ENCODE measurements around the gene IFT172.
A peak's percentile ranks its signal among the peaks of the same experiment; 100 is the strongest.
"Not testable (repeated sequence)": the region's sequence is repeated elsewhere in the genome, so short reads cannot be mapped to it uniquely, and the experiment has no call there.

Gene IFT172

DNA sequence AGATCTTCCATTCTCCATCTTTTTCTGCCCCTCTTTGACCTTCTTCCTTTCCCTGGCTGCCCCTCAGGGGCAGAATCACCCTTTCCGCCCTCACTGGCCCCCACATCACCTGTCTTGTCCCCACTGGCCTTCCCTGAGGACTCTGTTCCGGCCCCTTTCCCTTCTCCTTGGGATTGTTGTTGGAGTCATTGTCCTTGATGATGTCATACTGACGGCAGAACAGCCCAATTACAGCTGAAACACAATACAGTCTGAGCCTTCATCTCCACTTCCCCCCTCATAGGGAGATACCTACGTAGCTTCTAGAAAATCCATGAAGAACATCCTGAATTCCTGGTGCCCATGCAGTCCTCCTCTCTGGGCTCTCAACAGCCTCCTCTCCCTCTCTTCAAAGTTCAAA is 3.0 kb upstream of the IFT172 start:
- no peak for DNase-seq

DNA sequence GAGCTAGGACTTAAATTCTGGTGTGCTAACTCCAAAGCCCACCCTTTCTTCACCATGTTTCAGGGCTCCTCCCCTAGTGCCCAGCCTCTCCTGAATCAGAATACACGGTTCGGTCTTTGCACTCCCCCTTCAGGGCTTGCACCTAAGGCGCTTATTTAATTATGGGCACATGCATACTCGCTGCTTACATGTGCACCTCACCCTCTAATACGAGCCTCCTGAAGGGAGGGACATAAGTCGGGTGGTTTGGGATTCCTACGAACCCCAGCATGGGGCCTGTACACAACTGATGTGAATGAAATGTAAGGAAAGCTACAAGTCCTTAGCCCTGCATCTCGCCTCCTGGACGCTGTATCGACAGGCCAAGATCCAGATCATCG is 435 bp downstream of the IFT172 start:
- no peak for DNase-seq

DNA sequence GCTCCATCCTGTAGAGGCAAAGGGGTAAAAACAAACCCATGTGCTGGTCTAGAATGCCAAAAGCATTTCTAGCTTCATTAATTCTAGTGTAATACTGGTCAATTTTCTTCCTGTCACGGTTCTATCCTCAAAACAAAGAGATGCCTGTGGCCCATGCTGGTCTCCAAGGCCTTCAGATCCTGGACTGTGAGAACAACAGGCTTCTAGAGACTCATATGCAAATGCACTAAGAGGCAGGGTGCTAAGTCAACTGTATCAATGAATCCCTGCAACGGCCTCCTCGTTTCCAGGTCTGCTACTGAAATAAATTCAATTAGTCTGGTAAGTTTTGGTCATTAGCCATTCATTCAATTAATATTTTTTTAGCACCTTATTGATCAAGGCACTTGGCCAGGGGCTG is 4.0 kb downstream of the IFT172 start:
- no peak for DNase-seq

DNA sequence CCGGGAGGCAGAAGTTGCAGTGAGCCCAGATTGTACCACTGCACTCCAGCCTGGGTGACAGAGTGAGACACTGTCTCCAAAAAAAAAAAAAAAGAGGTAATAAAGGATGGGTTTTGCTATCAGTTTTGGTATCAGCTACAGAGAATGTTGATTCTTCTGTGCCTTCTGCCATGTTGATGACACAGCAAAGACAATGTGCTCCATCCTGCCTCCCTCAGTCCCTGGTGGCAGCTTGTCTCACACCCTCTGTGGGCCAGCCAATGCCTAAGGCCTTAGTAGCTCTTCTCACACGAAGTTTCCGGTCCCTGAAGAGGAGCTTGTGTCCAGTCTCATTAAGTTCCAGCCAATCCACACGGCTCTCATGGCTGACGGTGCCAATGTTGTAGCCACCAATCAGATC is 17.6 kb downstream of the IFT172 start:
- DNase-seq = no peak

DNA sequence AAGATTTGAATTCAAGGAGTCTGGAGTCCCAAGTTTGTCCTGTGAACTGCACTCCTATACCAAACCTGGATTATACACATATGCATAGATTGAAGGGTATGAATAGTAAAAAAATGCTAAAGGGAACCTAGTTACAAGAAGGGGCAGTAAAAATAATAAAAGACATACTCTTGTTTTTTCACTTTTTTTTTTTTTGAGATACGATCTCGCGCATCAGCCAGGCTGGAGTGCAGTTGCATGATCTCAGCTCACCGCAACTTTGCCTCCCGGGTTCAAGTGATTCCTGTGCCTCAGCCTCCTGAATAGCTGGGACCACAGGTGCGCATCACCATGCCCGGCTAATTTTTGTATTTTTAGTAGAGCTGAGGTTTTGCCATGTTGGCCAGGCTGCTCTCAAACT is 25.1 kb downstream of the IFT172 start:
- DNase-seq = no peak

DNA sequence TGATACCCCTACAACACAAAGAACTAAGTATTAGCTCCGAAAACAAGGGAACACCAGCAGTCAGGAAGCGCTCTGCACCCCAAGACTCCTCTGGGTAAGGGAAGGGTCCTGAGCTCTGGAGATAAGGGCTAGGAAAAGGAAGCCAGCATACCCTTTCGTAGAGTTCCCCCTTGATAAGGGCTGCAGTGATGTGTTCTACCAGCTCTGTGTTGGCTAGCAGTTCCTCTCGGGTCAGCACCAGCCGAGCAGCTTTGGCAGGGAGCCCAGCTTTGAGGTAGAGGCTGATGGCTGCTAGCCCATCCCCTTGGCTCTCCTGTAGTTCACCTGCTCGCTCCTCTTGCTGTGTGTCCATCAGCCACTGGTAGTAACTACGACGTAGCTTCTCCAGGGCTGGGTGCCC is 28.4 kb downstream of the IFT172 start:
- no peak for DNase-seq

DNA sequence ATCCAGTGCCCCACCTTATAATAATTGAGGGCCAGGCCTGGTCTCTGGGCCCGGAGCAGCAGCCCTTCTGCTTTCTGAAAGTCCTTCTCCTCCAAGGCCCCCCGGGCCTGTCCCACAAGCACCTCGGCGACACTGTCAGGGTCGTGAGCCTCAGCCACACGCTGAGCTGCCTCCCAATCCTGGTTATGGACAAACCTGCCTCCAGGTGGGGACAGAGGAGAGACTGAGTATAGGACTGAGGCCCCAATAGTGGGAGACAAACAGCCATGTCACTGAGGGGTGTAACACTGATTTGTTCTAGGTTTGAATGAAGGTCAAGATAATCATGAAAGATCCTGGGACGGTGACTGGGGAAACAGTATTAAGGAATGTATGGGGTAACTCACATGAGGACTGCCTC is 35.6 kb downstream of the IFT172 start:
- DNase-seq = no peak

DNA sequence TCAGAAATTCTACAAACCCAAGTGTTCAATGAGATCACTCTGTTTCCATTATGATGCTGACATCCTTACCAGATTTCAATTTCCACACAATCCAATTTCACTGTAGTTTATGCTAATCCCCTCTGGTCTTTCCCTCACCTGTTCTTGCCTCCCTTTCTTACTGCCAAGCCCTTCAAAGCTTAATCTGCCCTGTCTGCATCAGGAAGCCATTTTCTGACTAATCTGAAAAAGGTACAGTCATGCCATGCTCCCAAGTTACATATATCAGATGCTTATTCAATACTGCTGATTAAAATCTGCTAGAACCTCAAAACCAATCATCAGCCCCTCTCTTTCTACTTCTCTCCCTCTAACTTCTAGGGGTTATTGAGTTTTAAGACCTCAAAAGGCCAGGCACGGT is 38.4 kb downstream of the IFT172 start:
- DNase-seq = no peak

DNA sequence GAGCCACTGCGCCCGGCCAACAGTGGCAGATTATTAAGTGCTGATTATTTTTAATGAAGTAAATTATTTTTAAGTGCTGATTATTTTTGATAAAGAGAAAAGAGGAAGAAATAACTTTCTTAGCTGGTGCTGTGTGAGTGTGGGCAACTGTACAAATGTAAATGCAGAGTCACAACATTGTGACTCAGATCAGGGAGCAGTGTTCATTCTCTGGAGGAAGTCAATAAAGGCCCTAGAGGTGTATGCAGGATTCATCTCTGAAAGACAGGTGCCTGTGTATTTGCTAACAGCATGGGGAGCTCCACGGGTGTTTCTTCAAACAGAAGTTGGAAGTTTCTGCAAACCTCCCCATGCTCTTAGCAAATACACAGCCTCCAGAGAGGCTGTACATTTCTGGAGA is 41.2 kb downstream of the IFT172 start:
- no peak for DNase-seq

DNA sequence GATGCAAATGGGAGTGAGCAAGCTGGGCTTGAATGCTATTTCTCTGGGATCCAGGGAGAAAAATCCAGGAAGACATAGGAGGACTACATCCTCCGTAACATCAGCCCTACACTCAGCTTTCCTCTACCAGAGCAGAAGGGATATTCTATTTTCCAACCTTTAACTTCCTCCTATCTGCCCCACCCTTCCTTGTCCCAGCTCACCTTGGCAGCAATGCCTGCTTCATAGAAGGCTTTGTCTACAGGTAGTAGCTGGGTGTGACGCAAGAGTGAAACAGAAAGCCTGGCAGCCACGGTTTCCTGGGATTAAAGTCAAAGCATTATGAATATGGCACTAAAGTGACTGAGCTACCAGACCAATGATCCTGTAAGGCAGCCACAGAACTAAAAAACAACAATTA is 43.5 kb downstream of the IFT172 start:
- DNase-seq = no peak

DNA sequence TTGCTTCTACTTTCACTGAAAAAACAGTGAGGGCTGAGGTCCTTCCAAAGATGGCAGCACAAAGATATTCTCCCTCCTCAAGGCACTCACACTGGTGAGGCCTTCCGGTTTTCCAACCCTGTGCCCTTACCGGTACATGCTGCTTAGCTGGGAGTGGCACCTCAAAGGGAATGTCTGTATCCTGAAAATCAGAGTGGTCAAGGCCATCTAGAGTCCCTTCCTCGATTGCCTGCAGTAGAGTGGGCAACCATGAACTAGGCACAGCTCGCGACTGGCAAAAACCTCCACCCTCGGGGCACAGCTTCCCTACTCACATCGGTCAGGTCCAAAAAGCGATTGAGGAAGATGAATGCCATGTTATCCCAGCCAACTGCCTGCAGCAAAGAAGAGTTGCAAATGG is 43.9 kb downstream of the IFT172 start:
- no peak for DNase-seq

DNA sequence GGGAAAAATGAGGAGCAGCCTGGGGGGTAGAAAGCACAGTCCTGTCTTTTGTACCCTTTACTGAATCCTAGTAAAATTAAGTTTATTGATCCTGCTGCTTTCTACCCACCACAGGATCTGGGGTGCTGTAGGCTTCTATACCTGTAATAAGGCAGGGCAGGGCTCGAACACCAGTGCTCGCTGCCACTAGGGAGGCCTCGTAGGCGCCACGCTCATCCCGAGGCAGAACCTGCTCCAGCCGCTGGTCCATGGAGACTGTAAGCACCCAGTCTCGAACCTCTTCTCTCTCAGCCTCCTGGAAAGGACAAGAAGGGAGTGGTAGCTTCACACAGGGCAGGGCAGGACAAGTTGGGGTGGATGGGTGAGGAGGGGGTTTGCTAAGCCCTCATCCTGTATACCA is 44.4 kb downstream of the IFT172 start:
- DNase-seq = no peak

DNA sequence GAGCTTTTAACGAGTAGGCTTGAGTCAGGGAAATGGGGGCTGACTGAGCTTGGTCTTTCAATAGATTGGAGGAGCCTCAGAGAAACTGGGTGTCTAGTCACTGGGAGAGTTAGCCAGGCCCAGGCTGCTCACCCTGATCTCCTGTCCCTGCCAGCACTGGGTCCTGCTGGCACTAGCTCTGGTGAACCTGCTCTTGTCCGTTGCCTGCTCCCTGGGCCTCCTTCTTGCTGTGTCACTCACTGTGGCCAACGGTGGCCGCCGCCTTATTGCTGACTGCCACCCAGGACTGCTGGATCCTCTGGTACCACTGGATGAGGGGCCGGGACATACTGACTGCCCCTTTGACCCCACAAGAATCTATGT is 46.6 kb downstream of the IFT172 start:
- DNase-seq = no peak

DNA sequence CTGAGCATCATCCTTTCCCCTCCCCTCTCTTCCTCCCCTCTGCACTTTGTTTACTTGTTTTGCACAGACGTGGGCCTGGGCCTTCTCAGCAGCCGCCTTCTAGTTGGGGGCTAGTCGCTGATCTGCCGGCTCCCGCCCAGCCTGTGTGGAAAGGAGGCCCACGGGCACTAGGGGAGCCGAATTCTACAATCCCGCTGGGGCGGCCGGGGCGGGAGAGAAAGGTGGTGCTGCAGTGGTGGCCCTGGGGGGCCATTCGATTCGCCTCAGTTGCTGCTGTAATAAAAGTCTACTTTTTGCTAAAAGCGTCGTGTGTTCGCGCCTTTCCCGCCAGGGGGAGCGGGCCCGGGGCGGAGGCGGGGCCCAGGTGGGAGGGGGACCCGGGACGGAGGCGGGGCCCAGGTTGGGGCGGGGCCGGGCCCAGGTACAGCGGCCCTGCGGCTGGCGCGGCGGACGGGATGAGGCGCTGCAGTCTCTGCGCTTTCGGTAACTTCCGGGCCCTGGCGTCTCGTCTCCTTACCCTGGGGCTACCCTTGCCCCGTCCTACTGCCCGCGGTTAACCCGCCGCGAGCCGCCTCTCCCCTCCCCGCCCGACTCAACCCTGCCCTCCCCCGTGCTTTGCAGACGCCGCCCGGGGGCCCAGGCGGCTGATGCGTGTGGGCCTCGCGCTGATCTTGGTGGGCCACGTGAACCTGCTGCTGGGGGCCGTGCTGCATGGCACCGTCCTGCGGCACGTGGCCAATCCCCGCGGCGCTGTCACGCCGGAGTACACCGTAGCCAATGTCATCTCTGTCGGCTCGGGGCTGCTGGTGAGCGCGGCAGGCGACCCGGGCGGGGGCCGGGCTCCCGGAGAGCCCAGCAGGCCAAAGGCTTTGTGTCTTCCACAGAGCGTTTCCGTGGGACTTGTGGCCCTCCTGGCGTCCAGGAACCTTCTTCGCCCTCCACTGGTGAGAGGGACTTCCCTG is 47.3 kb downstream of the IFT172 start, which contains the start of gene KRTCAP3:
Gene KRTCAP3 (plus strand): TSS at position 424 of the 962 bp plus-strand sequence. CDS start 32 bp downstream, at position 456.
- no peak for DNase-seq

DNA sequence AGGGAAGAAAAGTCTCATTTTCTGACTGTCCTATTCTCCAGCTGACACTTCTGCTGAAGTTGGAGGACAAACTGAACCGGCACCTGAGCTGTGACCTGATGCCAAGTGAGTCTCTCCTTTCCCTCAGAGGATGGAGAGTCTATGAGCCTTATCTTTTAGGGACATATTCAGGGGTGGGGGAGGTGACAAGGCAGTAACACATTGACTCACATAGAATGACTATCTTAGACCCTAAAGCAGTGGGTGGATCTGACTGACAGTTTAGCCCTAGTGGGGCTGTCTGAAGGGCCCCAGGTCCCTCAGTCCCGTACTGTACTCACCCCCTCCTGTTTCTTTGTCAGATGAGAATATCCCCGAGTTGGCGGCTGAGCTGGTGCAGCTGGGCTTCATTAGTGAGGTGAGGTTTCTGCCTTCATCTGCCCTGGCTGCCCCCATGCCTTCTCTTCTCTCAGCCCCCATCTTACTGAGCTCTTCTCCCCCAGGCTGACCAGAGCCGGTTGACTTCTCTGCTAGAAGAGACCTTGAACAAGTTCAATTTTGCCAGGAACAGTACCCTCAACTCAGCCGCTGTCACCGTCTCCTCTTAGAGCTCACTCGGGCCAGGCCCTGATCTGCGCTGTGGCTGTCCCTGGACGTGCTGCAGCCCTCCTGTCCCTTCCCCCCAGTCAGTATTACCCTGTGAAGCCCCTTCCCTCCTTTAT is 48.2 kb downstream of the IFT172 start:
- DNase-seq = no peak

DNA sequence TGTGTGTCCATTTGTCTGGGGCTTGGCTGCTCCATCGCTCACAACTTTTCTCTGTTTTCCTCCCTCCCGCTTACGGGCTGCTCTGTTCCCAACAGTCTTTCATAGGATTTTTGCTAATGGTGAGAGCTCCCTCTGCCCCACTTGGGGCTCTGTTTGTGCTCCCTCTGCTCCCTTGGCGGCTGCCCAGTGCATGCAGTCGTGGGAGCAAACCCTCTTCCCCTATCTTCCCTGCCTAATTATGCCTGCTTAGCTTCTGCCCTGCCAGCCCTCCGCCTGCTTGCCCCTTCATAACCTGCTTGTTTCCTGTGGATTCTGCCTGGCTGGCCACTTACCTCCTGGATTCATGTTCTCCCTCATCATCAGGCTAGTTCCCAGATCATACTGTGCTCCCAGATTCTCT is 53.9 kb downstream of the IFT172 start:
- no peak for DNase-seq

DNA sequence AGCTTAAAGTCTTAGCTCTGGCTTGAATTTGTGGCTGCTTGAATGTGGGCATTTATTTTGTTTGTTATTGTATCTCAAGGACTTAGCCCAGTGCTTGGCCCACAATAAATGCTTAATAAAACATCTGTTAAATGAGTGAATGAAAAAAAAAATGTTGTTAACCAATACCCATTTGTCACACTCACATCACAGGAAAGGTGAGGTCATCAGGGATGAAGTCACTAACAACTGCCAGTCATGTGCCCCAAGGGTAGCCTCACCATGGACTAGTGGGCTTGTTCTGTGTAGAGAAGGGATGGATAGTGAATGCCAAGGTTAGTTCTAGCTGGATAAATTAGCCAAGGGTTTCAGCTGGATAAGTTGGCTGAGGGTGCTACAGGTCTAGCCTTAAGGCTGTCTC is 58.1 kb downstream of the IFT172 start:
- no peak for DNase-seq

DNA sequence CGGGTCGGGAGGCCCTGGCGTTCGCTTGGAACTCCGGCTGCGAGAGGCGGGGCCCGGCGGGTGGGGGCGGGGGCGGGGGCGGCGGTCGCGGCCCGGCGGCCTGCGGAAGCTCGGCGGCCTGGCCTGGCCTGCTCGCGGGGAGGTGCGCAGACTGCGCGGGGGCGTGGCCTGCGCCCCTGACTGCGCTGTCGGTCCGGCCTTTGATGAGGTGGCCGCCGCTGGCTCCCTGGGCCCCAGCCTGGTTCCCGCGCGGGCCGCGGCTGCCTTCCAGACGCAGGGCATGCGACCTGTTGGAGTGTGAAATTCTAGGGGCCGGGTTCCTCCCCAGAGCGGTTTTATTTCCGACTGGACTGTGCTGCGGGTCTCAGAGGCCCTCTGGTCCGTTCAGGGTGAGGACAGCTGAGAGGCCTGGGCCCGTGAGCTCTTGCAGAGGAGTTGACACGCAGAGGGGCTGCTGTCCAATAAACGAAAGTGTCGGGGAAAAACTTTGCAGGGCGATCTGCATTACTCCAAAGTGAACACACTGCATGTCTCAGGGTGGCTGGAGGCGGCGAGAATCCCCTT is 60.5 kb downstream of the IFT172 start:
- DNase-seq = peak; percentile 75

DNA sequence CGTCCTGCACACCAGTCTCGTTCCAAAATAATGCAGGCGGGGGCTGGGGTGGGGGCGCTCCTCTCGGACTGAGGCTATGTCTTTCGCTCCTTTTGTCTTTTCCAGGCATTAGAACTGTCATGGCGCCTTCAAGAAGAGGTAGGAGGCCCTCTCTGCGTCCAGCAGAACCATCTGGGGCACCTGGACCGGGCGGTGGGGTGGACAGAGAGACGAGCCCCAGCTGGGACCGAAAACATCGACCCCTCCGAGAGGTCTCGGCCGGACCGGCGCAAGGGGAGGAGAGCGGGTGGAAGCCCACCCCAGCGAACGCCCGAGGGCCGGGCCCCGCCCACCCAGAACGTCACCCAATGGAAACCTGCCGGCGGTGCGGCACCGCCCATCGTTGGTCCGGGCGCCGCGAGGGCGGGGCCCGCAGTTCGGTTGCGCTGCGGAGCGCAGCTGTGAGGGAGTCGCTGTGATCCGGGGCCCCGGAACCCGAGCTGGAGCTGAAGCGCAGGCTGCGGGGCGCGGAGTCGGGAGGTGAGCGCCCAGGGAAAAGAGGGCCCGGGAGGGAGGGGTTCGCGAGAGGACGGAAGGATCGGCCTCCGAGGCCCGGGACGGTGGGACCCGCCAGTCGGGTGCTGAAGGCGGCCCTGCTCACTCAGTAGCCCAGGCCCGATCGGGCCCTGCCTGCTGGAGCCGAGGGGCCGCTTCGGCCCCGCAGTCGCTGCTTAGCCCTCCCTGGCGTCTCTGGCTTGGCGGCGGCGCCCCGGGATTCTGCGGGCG is 61.1 kb downstream of the IFT172 start, which contains the start of gene NRBP1:
Gene NRBP1 (plus strand): TSS at position 419 of the 765 bp plus-strand sequence. CDS start 4,643 bp downstream, outside the sequence.
- DNase-seq = peak; percentile 90

DNA sequence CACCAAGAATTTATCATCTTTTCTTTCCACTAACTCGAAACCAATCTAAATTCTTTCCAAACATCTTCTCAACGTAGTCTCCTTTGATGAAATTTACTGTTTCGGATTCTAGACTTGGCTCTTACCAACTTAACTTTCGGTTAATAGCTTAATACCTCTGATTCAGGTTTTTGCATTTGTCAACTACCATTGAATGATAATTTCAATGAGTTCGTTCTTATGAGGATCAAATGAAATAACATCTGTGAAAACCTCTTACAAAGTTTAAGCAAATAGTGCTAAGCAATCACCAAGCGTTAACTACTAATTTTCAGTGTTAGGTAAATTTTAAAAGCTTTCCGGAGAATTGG is 61.7 kb downstream of the IFT172 start:
- DNase-seq = no peak

DNA sequence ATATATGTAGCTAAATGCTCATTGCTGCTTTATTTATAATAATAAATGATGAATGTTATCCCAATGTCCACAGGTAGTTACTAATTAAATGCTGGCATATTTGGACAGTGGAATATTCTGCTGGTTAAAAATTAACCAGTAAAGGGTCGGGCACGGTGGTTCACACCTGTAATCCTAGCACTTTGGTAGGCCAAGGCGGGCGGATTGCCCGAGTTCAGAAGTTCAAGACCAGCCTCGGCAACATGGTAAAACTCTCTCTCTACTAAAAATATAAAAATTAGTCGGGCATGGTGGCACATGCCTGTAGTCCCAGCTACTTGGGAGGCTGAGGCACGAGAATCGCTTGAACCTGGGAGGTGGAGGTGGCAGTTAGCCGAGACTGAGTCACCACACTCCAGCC is 64.5 kb downstream of the IFT172 start:
- not testable (repeated sequence) for DNase-seq

DNA sequence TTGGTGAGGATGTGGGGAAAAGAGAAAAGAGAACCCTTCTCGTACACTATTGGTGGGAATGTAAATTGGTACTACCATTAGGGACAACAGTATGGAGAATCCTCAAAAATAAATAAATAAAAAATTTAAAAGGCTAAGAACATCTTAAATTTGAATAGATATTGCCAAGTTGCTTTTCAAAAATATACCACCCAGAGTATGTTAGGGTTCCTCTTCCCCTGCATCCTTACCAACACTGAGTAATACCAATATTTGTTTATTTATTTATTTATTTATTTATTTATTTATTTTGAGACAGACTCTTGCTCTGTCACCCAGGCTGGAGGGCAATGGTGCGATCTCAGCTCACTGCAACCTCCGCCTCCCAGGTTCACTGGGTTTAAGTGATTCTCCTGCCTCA is 66.6 kb downstream of the IFT172 start:
- DNase-seq = no peak

DNA sequence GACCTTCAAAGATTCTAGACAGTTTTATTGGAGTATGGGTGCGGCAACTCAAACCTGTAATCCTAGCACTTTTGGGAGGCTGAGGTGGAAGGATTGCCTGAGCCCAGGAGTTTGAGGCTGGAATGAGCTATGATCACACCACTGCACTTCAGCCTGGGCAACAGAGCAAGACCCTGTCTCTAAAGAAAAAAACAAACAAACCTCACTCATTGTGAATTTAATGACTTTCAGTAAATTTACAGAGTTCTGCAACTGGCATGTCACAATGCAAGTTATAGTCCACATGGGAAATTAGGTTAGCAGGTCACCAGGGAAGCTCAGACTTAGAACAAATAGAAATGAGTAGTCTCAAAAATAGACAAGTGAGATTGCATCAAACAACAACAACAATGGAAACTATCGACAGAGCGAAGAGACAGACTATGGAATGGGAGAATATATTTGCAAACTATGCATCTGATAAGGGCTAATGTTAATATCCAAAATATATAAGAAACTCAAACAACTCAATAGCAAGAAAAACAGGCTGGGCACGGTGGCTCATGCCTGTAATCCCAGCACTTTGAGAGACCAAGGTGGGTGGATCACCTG is 67.8 kb downstream of the IFT172 start:
- no peak for DNase-seq

Data from 8988T (cell line).